ENCODE measurements around the gene ANKRD33B. TPM values are rescaled to one million over a fixed set of nuclear protein-coding genes. Genes with fewer than 3 reads are reported as not detected.

Gene ANKRD33B
- total RNA-seq, 1 experiment from 2014 or later = 6.9 TPM

GRCh38 chr5:10701567-10702039 is 137.7 kb downstream of the ANKRD33B start:
- H3K27ac Mint-ChIP-seq = no peak overlapping the region
- Histone ChIP-seq H2AFZ (ENCODE audit: low read length) (no peak overlapping the region), H2BK120ac (ENCODE audit: low read depth, low read length, poor library complexity, severe bottlenecking) (no peak overlapping the region), H2BK5ac (ENCODE audit: insufficient read length, low read length) (no peak overlapping the region), H3K14ac (ENCODE audit: insufficient read depth, low read length) (no peak overlapping the region), H4K5ac (ENCODE audit: insufficient read length, low read depth, low read length) (no peak overlapping the region), H2AK5ac (ENCODE audit: insufficient read length, low read length) (no peak overlapping the region), H3K9ac (ENCODE audit: extremely low read depth, insufficient read length, low read length) (no peak overlapping the region), H4K91ac (ENCODE audit: insufficient read length, low read depth, low read length) (no peak overlapping the region), H3K4me1 (ENCODE audit: insufficient read depth, low read length) (peaks cover 21% of the 10 kb centered on the region), H2BK20ac (ENCODE audit: low read depth, low read length, poor library complexity, severe bottlenecking) (no peak overlapping the region), H3K23me2 (ENCODE audit: insufficient read length, low read depth, low read length, poor library complexity, severe bottlenecking) (no peaks in the 10 kb centered on the region), H3K4me2 (ENCODE audit: insufficient read depth, insufficient read length, low read length) (no peak overlapping the region), H2BK12ac (ENCODE audit: insufficient read length, low read depth, low read length) (no peak overlapping the region), H3K9me3 (ENCODE audit: control insufficient read depth, low read depth, low read length) (no peaks in the 10 kb centered on the region), H3K27ac (ENCODE audit: insufficient read length, low read depth, low read length) (no peak overlapping the region), H3K79me2 (ENCODE audit: insufficient read depth, low read length) (no peaks in the 10 kb centered on the region), H4K8ac (replicated peaks; ENCODE audit: insufficient read length, low read depth, low read length) (no peak overlapping the region), H3K56ac (ENCODE audit: insufficient read length, low read depth, low read length) (no peak overlapping the region), H3K27me3 (ENCODE audit: insufficient read depth, low read length) (no peaks in the 10 kb centered on the region), H2BK15ac (ENCODE audit: low read depth, low read length) (no peak overlapping the region), H3T11ph (ENCODE audit: low read length) (no peak overlapping the region), H4K20me1 (ENCODE audit: control insufficient read depth, insufficient read depth, insufficient read length) (no peaks in the 10 kb centered on the region), H3K4ac (ENCODE audit: low read depth, low read length) (no peak overlapping the region), H3K79me1 (ENCODE audit: insufficient read depth, low read depth, low read length, poor library complexity, severe bottlenecking) (no peaks in the 10 kb centered on the region), H3K23ac (ENCODE audit: insufficient read length, low read depth, low read length) (no peak overlapping the region), H3K18ac (ENCODE audit: insufficient read length, low read depth, low read length) (no peak overlapping the region)
- DNase-seq = no peak
- WGBS (ENCODE audit: extremely low coverage, insufficient read length, low lambda C conversion rate) = no CpG with 5 or more reads among the region's 6 CpGs
- peaks cover 32 to 38% of the 10 kb centered on the region in 2 experiments for H3K4me1 Mint-ChIP-seq
- H3K27me3 Mint-ChIP-seq (ENCODE audit: low read depth) = no peaks in the 10 kb centered on the region
- TF ChIP-seq, protein P1, sequence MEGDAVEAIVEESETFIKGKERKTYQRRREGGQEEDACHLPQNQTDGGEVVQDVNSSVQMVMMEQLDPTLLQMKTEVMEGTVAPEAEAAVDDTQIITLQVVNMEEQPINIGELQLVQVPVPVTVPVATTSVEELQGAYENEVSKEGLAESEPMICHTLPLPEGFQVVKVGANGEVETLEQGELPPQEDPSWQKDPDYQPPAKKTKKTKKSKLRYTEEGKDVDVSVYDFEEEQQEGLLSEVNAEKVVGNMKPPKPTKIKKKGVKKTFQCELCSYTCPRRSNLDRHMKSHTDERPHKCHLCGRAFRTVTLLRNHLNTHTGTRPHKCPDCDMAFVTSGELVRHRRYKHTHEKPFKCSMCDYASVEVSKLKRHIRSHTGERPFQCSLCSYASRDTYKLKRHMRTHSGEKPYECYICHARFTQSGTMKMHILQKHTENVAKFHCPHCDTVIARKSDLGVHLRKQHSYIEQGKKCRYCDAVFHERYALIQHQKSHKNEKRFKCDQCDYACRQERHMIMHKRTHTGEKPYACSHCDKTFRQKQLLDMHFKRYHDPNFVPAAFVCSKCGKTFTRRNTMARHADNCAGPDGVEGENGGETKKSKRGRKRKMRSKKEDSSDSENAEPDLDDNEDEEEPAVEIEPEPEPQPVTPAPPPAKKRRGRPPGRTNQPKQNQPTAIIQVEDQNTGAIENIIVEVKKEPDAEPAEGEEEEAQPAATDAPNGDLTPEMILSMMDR (conservative IDR thresholded peaks at IDR 0.05) = peak; percentile 82
- H3K36me3 Mint-ChIP-seq (ENCODE audit: insufficient read depth in 1 of 3, low read depth in 3 of 3) = no peaks in the 10 kb centered on the region
- H3K9me3 Mint-ChIP-seq = no peaks in the 10 kb centered on the region
- H3K4me3 Mint-ChIP-seq = no peak overlapping the region
